NCI-H1930 (cell line): Measurements from ENCODE around the gene PDE7B.

Source experiments
- DNase-seq, 2 experiments: peaks; one replicate each; lab custom pipeline; 2025; lab: John Stamatoyannopoulos, UW

The PDE7B gene

DNA sequence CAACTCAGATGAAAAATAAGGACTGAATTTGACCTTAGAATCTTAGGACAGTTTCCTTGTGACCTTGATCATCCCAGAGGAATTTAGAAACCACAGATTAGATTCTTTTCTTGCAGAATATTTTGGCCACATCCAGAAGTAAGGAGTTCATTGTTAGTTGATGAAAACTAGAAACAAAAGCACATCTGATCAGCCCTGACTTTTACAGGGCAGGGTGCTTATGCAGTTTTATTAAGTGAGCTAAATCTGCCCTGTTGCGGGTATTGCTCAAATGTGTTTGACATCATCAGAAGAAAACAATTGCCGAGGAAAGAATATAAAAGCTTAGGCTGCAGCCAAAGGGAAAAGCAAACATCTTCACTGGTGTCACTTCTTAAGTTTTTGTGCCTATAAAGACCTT, 297.8 kb downstream of the PDE7B start:
- no peak for DNase-seq

GRCh38 chr6:136150961-136151360, 299.5 kb downstream of the PDE7B start:
- DNase-seq, result no peak

DNA sequence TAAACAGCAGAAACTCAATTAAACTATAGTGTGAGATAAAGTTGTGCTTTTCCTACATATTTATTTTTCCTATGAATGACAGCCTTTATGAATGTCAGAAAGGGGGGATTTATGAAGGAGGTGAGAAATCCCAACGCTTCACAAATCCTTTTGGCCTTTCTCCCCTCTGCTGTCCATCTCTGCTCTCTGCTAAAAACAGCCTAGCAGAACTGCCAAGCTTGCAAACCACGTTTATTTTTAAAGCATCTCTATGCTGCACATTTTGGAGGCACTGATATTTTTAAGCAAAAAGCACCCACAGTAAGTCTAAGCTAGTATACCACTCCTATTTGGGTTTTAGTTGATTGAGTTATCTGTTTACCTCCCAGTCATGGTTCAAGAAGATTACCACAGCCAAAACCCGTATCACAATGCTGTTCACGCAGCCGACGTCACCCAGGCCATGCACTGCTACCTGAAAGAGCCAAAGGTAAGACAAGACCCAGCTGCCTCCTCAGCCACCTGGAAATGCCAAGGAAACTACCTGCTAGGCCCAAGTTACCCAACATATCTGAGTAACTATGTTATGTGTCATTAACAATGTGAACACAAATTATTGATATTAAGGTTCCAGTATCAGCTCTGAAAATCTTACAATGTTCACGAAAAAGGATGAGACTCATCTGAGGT, 302.3 kb downstream of the PDE7B start:
- DNase-seq, result no peak

DNA sequence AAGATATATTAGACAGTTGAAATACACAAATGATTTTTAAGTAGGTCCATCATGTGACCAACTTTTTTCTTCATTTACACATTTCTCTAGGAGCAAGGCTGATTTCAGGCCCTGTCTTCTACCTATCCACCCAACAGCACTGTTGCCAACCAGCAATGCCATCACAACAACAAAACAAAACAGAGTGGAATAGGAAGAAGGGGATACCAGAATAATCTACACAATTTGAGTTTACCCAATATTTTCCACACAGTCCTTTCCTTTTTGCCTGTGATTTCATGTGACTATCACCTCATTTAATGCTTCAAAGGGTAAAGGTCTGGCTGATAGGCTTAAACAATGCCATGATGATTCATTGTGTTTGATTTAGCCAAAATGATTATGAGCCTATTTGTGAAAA, 303.7 kb downstream of the PDE7B start:
- DNase-seq, result no peak

DNA sequence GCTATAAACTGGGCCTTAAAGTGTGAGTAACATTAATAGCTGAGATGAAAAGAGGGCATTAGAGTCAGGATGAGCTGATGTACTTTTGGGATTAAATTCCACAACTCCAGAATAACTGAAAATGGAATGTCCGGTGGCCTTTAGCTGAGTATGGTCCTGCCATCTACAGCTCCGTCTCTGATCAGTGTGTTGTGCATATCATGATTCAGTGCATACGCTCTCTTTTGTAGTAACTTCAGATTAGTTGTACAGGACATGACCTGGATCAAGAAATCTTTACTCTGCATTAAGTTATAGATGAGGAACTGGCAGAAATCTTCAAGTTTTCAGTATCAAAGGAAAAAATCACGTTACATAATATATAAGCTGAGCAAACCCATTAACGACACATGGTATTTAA, 306.2 kb downstream of the PDE7B start:
- no peak for DNase-seq

GRCh38 chr6:136158387-136158821, 306.9 kb downstream of the PDE7B start:
- no peak for DNase-seq

DNA sequence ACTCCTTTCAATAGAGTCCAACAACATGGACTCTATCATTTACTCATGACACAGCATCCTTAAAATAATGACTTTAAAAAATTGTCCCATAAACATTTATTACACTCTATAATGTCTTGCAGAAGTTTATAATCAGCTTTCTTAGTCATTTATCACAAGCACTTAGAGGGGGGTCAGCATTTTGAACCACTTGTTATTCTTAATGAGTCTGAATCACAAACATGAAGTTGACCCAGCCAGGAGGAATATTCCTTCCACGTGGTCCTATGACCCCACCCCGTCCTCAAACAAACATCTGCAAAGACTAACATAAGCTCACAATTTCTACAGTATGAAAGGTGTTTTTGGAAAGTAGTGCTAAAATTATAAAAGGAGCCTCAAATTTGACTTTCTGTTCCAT, 307.5 kb downstream of the PDE7B start:
- DNase-seq, result no peak

DNA sequence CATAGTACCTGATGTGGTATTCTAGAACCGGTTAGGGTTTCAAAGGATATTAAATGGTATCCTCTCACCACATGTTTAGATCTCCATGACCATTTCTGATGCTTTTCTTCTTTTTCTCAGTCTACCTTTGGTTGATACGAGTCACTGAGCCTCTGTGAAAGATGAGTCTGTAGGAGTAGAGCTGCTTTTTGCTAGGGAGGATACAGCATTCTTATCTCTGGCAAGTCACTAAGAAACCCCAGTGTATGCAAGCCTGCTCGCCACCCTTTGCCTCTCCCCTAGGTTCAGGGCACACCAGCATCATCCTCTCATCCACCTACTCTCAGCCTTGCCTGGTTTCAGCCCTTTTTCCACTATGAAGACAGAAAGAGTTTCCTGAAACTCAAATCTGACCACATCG, 308.7 kb downstream of the PDE7B start:
- DNase-seq, result no peak

DNA sequence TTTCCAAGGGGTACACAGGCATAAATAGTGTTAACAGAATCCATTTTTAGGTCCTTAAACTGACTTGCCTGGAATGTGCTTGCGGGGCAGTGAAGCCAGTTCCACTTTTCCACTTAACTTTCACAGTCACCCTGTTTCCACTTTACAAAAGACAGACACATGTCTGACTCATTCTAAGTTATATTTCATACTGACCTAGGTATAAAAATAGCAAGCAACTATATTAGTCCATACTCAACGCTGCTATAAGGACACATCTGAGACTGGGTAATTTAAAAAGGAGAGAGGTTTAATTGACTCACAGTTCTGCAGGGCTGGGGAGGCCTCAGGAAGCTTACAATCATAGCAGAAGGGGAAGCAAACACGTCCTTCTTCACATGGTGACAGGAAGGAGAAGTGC, 310.4 kb downstream of the PDE7B start:
- DNase-seq, result no peak

GRCh38 chr6:136163260-136163659, 311.8 kb downstream of the PDE7B start:
- no peak for DNase-seq

GRCh38 chr6:136166815-136167214, 315.3 kb downstream of the PDE7B start:
- DNase-seq, result no peak

DNA sequence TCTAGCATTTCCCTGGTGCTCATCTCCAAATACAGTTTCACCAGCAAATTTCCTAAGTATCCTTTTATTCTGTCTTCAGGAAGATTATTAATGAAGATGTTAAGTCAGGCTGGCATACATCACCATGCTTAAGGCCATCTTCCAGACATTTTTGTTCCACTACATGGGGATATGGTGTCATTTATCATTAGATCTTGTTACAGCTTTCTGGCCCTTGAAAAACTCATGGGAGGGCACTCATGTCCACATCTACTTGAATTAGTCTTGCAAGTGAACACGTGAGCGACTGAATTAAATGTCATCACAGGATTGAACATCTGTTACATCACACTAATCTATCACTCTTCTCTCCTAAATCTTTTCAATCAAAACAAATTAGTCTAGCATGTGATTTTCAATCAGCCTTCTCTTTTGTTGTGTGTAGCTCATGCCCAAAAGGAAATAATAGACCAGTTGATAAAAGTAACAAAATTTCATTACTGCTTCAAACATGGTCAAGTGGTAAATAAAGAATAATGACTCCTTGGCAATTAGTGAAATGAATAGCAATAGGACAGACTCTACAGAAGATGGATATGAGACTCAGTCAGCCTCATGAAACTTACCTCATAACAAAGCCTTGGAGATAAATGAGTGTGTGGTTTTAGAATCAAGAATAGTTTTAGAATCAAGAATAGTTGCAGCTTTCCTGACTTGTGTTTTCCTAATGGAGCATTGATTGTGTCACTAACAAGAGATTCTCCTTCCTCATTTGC, 318.1 kb downstream of the PDE7B start:
- no peak for DNase-seq

DNA sequence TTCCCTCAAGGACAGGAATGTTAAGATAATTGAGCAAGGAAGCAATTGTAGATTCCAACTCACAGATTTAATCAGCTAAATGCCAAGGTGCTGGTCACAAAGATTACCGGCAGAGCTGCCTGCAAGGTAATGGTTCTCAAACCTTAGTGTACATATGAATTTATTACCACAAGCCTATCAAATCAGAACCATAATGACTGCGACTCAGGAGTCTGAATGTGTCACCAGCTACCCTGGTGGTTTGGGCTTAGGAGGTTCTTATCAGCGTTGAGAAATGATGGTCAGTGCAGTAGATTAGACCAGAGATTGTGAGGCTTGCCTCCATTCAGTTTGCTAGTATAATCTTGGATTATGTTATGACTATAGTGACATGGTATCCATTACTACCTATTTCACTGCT, 319.7 kb downstream of the PDE7B start:
- no peak for DNase-seq

GRCh38 chr6:136173519-136174507, 322.3 kb downstream of the PDE7B start:
- DNase-seq, result no peak

DNA sequence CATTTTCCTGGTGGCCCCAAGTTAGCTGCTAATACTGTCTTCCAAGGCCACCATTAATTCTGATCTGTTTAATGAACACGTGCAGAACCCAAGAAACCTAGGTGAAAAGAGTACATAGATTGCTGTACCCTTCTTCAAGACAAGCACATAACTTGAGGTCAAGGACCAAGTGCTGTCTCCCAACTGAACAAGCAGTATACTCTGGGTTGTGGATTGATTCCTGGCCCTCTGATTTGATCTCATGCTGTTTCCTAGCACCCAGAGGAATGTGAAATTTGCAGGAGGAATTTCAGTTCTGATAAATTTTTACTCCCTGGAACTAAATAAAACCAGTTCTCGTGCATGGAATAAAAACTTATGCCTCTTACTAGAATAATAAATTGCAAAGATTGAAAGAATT, 323.0 kb downstream of the PDE7B start:
- no peak for DNase-seq

DNA sequence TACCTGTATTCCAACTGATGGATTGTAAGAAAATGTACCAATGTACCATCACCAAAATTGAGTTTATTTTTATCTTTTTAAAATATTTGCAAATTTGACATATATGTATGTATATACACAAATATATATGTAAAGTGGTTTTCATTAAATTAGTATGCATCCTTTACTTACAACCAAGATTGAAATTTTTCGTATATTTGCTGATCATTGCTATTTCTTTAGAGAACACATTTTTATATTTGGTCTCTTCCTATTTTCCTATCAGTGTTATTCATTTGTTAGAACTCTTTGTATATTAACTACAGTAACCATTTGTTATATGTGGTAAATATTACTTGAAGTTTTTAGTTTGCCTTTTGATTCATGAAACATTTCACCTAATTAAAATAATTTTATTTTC, 324.4 kb downstream of the PDE7B start:
- DNase-seq, result no peak

- DNase-seq, result no peak
Measured at GRCh38 chr6:136178749-136179148, 327.2 kb downstream of the PDE7B start.

GRCh38 chr6:136180704-136181511, 329.4 kb downstream of the PDE7B start:
- DNase-seq, result no peak

GRCh38 chr6:136181512-136181833, 330.0 kb downstream of the PDE7B start:
- DNase-seq, result no peak

DNA sequence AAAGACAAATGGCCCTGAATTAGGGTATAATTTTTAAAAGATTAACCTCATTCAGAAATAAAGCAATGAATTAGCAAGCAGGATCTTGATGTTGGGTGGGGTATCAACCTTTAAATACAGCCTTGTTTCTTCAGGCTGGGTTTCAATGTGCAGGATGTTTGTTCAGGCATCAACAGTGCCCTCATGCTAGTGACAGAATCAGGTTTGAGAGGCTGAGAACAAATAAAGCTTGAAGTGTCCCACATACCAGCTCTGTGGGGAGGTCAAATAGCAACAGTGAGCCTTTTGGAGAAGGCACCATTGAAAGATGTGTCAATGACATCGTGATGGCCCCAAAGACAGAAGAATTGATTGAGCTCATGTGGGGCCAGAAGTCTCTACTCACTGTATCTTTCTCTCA, 330.4 kb downstream of the PDE7B start:
- DNase-seq, result no peak

GRCh38 chr6:136184738-136185137, 333.2 kb downstream of the PDE7B start:
- no peak for DNase-seq

GRCh38 chr6:136186363-136186762, 334.9 kb downstream of the PDE7B start:
- DNase-seq, result no peak
